ENCODE results near the gene TPGS1. TPM values are rescaled to one million over a fixed set of nuclear protein-coding genes. Genes with fewer than 3 reads are reported as not detected.
A peak's percentile ranks its signal among the peaks of the same experiment; 100 is the strongest.

TPGS1 gene
- total and polyA plus RNA-seq, 2 donors (not counting 3 experiments of a cell fraction or from before 2014, with no cell fraction given): 20.9 to 24.7 TPM

DNA sequence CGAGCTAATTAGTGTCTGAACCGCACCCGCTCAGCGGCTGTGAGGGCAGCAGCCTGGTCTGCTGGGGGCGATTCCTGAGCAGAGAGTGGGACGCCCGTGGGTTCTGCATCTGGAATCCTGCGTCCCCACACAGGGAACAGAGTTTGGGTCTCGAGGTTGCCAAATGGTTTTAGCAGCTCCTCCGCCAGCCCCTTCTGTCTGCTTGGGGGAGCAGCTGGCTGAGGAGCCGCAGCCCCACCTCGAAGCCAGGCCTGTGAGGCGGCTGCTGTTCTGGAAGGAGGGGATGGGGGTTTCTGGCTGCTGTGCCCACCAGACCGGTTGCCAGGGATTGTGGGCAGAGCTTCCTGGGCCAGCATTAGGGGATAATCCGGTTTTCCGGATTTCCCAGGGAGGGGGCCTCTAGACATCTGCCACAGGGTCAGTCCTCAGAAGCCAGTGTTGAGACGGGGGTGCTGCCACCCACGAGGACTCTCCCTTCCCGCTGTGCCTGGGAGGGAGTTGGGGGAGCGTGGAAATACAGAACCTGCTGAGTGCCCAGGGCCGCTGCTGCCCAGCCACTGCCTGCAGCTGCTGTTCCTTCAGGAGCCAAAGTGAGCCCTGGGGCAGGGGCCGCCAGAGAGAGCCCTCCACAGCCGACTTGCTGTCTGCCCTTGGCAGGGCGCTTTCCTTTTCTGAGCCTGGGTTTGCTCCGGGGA, 26.2 kb downstream of the TPGS1 start:
- Histone ChIP-seq H3K9me1 (replicated peaks; ENCODE audit: control insufficient read depth, extremely low read depth, insufficient read depth, low read length) (no peaks in the 10 kb centered on the region), H3K9ac (replicated peaks; ENCODE audit: extremely low read depth, insufficient read depth, low read length) (peak overlapping the region; percentile 93), H3K36me3 (ENCODE audit: control insufficient read depth in 2 of 2, extremely low read depth in 1 of 2, insufficient read depth in 2 of 2, low read length in 2 of 2) (peaks cover 2 to 27% of the 10 kb centered on the region in 2 experiments), H3K4me3 (replicated peaks in 1 of 3; ENCODE audit: insufficient read depth in 1 of 3, low read depth in 1 of 3, low read length in 3 of 3) (peak overlapping the region; percentile 3 to 88 (median 76)), H3K79me2 (ENCODE audit: control insufficient read depth, insufficient read depth, low read length) (peaks cover 46% of the 10 kb centered on the region), H3K27ac (ENCODE audit: insufficient read depth, low read depth, low read length) (peak overlapping the region; percentile 90), H2AFZ (ENCODE audit: low read depth, low read length) (no peak overlapping the region), H3K27me3 (ENCODE audit: control insufficient read depth in 2 of 2, insufficient read depth in 2 of 2, low read length in 2 of 2) (no peaks in the 10 kb centered on the region), H3K9me3 (replicated peaks; ENCODE audit: control insufficient read depth, insufficient read depth, low read length) (no peaks in the 10 kb centered on the region), H3K4me1 (ENCODE audit: control insufficient read depth, extremely low read depth, insufficient read depth, low read length) (peaks cover 17% of the 10 kb centered on the region), H3K4me2 (ENCODE audit: insufficient read depth, low read length) (peak overlapping the region; percentile 73), H4K20me1 (replicated peaks; ENCODE audit: control insufficient read depth, extremely low read depth, insufficient read depth, low read length) (no peaks in the 10 kb centered on the region)
- FAIRE-seq (no peak), DNase-seq (ENCODE audit: low read depth, low spot score) (no peak)
- dilution Hi-C loops (cut with MboI; ENCODE audit: extremely low pct_ligation_motif_present, low sequenced_read_pairs) (no loop called here), intact Hi-C loops (cut with micrococcal nuclease) (loop anchor here (1.0 kb wide), 1 partner anchor 39 kb away; the partner anchor contains the start of gene BSG)
- TF ChIP-seq JUN (IDR thresholded peaks at IDR 0.05; ENCODE audit: borderline replicate concordance, insufficient read depth, insufficient read length, low read depth) (no peak), MYC (IDR thresholded peaks at IDR 0.05; ENCODE audit: low read depth, low read length) (no peak), POLR2A (IDR thresholded peaks at IDR 0.05; ENCODE audit: low read depth, low read length) (no peak), GATA2 (IDR thresholded peaks at IDR 0.05; ENCODE audit: insufficient read depth, insufficient read length, low read depth, low read length) (no peak), POLR2AphosphoS5 (IDR thresholded peaks at IDR 0.05; ENCODE audit: insufficient read depth, low read depth, low read length) (no peak), FOS (IDR thresholded peaks at IDR 0.05; ENCODE audit: borderline replicate concordance, insufficient read depth, low read length) (no peak), EZH2 (IDR thresholded peaks at IDR 0.05; ENCODE audit: borderline replicate concordance, low read depth, low read length, severe bottlenecking) (no peak)
- TF ChIP-seq, protein P1, sequence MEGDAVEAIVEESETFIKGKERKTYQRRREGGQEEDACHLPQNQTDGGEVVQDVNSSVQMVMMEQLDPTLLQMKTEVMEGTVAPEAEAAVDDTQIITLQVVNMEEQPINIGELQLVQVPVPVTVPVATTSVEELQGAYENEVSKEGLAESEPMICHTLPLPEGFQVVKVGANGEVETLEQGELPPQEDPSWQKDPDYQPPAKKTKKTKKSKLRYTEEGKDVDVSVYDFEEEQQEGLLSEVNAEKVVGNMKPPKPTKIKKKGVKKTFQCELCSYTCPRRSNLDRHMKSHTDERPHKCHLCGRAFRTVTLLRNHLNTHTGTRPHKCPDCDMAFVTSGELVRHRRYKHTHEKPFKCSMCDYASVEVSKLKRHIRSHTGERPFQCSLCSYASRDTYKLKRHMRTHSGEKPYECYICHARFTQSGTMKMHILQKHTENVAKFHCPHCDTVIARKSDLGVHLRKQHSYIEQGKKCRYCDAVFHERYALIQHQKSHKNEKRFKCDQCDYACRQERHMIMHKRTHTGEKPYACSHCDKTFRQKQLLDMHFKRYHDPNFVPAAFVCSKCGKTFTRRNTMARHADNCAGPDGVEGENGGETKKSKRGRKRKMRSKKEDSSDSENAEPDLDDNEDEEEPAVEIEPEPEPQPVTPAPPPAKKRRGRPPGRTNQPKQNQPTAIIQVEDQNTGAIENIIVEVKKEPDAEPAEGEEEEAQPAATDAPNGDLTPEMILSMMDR (IDR thresholded peaks at IDR 0.05; ENCODE audit: extremely low read depth in 1 of 2, insufficient read depth in 1 of 2, low read depth in 1 of 2, low read length in 2 of 2): no peak
- TF ChIP-seq, protein P2, sequence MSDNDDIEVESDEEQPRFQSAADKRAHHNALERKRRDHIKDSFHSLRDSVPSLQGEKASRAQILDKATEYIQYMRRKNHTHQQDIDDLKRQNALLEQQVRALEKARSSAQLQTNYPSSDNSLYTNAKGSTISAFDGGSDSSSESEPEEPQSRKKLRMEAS (IDR thresholded peaks at IDR 0.05; ENCODE audit: insufficient read depth, insufficient read length): no peak
- CTCF ChIA-PET: interaction anchor here (1.0 to 3.4 kb wide), 6 partner anchors 9 to 67 kb away, joined by 3 to 36 read pairs (median 6); no protein-coding TSS in a partner anchor
- no TSS peak for BruUV-seq (replicated peaks)
- POLR2A ChIA-PET: no interaction called here

Measured in endothelial cell of umbilical vein (primary cell).